CD14-positive monocyte (primary cell): Measurements from ENCODE around the gene PLCB3. TPM values are rescaled to one million over a fixed set of nuclear protein-coding genes. Genes with fewer than 3 reads are reported as not detected.

Experiments
- DNase-seq, 3 donors: peaks; one replicate each; pipeline ENCODE4 v3.0.0-alpha.2; 2011 to 2022
- H2AFZ ChIP-seq: 2 replicates; pipeline ENCODE4 v1.6.0; 2012; ENCODE audit warnings: mild to moderate bottlenecking, low read depth, low read length, inconsistent platforms; ENCODE audit not compliant: insufficient read depth, poor library complexity, severe bottlenecking
- H3K27ac ChIP-seq, 2 donors: 1 replicate in 1 of 2; 2 replicates in 1 of 2; pipeline ENCODE4 v1.5.1; 2012 to 2013; ENCODE audit warnings: low read length in 2 of 2, control low read depth in 1 of 2, inconsistent platforms in 1 of 2, low read depth in 1 of 2, mild to moderate bottlenecking in 1 of 2
- H3K27me3 ChIP-seq, 2 donors: one replicate each; pipeline versions ENCODE4 v1.6.0 to v1.6.1; 2011 to 2013; ENCODE audit warnings: low read length in 2 of 2; ENCODE audit not compliant: control insufficient read depth in 2 of 2, insufficient read depth in 2 of 2
- H3K36me3 ChIP-seq, 2 donors: replicated peaks in 1 of 2; 1 replicate in 1 of 2; 2 replicates in 1 of 2; pipeline versions ENCODE4 v1.5.1 to v1.6.1; 2012 to 2013; ENCODE audit warnings: low read length in 2 of 2, control low read depth in 1 of 2, inconsistent platforms in 1 of 2, mild to moderate bottlenecking in 1 of 2; ENCODE audit not compliant: insufficient read depth in 2 of 2, control insufficient read depth in 1 of 2
- H3K4me1 ChIP-seq, 2 donors: 1 replicate in 1 of 2; 2 replicates in 1 of 2; pipeline versions ENCODE4 v1.5.1 to v1.6.1; 2012 to 2013; ENCODE audit warnings: low read length in 2 of 2, control low read depth in 1 of 2, inconsistent platforms in 1 of 2, mild to moderate bottlenecking in 1 of 2, moderate library complexity in 1 of 2; ENCODE audit not compliant: insufficient read depth in 2 of 2, control insufficient read depth in 1 of 2
- H3K4me2 ChIP-seq: replicated peaks from 2 replicates; pipeline ENCODE3; 2012; ENCODE audit warnings: low read length, moderate library complexity, mild to moderate bottlenecking; ENCODE audit not compliant: poor library complexity, severe bottlenecking; ENCODE audit errors: extremely low read depth
- H3K4me3 ChIP-seq, 3 experiments: fragments of 200-600 bp in 1 of 3; sonication (generic) in 1 of 3; replicated peaks in 1 of 3; 1 replicate in 2 of 3; 2 replicates in 1 of 3; pipeline ENCODE4 v1.5.1; 2011 to 2013; ENCODE audit warnings: low read length in 3 of 3, mild to moderate bottlenecking in 3 of 3, control low read depth in 2 of 3, low read depth in 2 of 3, inconsistent platforms in 1 of 3, moderate library complexity in 1 of 3
- H3K79me2 ChIP-seq: 2 replicates; pipeline ENCODE4 v1.6.0; 2012; ENCODE audit warnings: mild to moderate bottlenecking, control low read depth, inconsistent platforms, low read length, moderate library complexity; ENCODE audit not compliant: insufficient read depth
- H3K9ac ChIP-seq: 2 replicates; pipeline ENCODE4 v1.6.0; 2017; ENCODE audit warnings: low read length, mild to moderate bottlenecking; ENCODE audit not compliant: insufficient read depth, poor library complexity, severe bottlenecking
- H3K9me3 ChIP-seq, 2 donors: replicated peaks in 1 of 2; 1 replicate in 1 of 2; 2 replicates in 1 of 2; pipeline versions ENCODE4 v1.5.1 to v1.6.1; 2012 to 2013; ENCODE audit warnings: low read length in 2 of 2, control low read depth in 1 of 2; ENCODE audit not compliant: control insufficient read depth in 1 of 2, insufficient read depth in 1 of 2
- H4K20me1 ChIP-seq: 2 replicates; pipeline ENCODE4 v1.6.0; 2012; ENCODE audit warnings: mild to moderate bottlenecking, low read length, control low read depth, moderate library complexity; ENCODE audit not compliant: insufficient read depth
- H3K27ac Mint-ChIP-seq, 7 donors: one replicate each; pipeline ENCODE4 v1.8.0; 2020; ENCODE audit warnings: mild to moderate bottlenecking in 7 of 7, mixed read lengths in 7 of 7, moderate library complexity in 6 of 7, inconsistent platforms in 2 of 7
- H3K27me3 Mint-ChIP-seq, 3 donors: one replicate each; pipeline ENCODE4 v1.8.0; 2021 to 2022; ENCODE audit warnings: low read depth in 3 of 3, mild to moderate bottlenecking in 3 of 3, mixed read lengths in 3 of 3, moderate library complexity in 3 of 3, inconsistent platforms in 1 of 3
- H3K36me3 Mint-ChIP-seq, 2 donors: one replicate each; pipeline ENCODE4 v1.8.0; 2020; ENCODE audit warnings: mixed read lengths in 2 of 2, inconsistent platforms in 1 of 2, mild to moderate bottlenecking in 1 of 2
- H3K4me1 Mint-ChIP-seq: one replicate; pipeline ENCODE4 v1.8.0; 2020; ENCODE audit warnings: mild to moderate bottlenecking, mixed read lengths
- H3K4me3 Mint-ChIP-seq, 2 donors: one replicate each; pipeline ENCODE4 v1.8.0; 2020; ENCODE audit warnings: mild to moderate bottlenecking in 2 of 2, mixed read lengths in 2 of 2, moderate library complexity in 1 of 2
- H3K9me3 Mint-ChIP-seq, 7 donors: one replicate each; pipeline ENCODE4 v1.8.0; 2020 to 2022; ENCODE audit warnings: mixed read lengths in 7 of 7, mild to moderate bottlenecking in 6 of 7, moderate library complexity in 6 of 7, inconsistent platforms in 2 of 7
- WGBS: methylation state at CpG from one replicate; pipeline ENCODE4 v1.1.5; 2013; ENCODE audit warnings: missing lambda C conversion rate; ENCODE audit not compliant: insufficient coverage; 5-methylcytosine and 5-hydroxymethylcytosine counted together
- intact Hi-C, 2 donors: fragments of 100-400 bp; cut with micrococcal nuclease; formaldehyde crosslinking; loops; one replicate each; pipeline versions ENCODE4 v1.15.0 to v1.15.1; 2023
- polyA plus RNA-seq, 3 donors: library from polyadenylated mRNA; depleted of rRNA in 1 of 3; unstranded in 2 of 3; stranded (reverse) in 1 of 3; fragments of 300-500 nt in 2 of 3; fragments of >200 nt in 1 of 3; fragmentation: Illumina TruSeq in 2 of 3; gene quantifications; 1 replicate in 2 of 3; 2 replicates in 1 of 3; pipeline ENCODE4 v1.2.3, GENCODE V29; 2012 to 2021
- TF ChIP-seq, protein P1 (sequence below): fragments of 200-600 bp; IDR thresholded peaks from one replicate; pipeline ENCODE4 v1.8.0; 2022; ENCODE audit warnings: antibody characterized with exemption, mild to moderate bottlenecking

Gene PLCB3
- polyA plus RNA-seq, 3 donors: 1.1 to 17.8 (median 1.4) TPM

- H3K9me3 Mint-ChIP-seq: no peaks in the 10 kb centered on the region
- peaks cover 0 to 1% (median 0%) of the 10 kb centered on the region in 3 donors for H3K27me3 Mint-ChIP-seq
- peaks cover 28 to 39% of the 10 kb centered on the region in 2 donors for H3K4me1 ChIP-seq
Measured at GRCh38 chr11:64223001-64223651, 28.2 kb upstream of the PLCB3 start.

GRCh38 chr11:64224151-64224890, 27.0 kb upstream of the PLCB3 start:
- DNase-seq: peak in 1 of 3 donors; percentile 4
- TF ChIP-seq, protein P1, sequence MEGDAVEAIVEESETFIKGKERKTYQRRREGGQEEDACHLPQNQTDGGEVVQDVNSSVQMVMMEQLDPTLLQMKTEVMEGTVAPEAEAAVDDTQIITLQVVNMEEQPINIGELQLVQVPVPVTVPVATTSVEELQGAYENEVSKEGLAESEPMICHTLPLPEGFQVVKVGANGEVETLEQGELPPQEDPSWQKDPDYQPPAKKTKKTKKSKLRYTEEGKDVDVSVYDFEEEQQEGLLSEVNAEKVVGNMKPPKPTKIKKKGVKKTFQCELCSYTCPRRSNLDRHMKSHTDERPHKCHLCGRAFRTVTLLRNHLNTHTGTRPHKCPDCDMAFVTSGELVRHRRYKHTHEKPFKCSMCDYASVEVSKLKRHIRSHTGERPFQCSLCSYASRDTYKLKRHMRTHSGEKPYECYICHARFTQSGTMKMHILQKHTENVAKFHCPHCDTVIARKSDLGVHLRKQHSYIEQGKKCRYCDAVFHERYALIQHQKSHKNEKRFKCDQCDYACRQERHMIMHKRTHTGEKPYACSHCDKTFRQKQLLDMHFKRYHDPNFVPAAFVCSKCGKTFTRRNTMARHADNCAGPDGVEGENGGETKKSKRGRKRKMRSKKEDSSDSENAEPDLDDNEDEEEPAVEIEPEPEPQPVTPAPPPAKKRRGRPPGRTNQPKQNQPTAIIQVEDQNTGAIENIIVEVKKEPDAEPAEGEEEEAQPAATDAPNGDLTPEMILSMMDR: no peak
- Histone ChIP-seq H3K9me3 (no peaks in the 10 kb centered on the region), H3K4me1 (peaks cover 32 to 43% of the 10 kb centered on the region in 2 donors), H3K4me2 (peak overlapping the region; percentile 98), H4K20me1 (peaks cover 54% of the 10 kb centered on the region), H3K27me3 (no peaks in the 10 kb centered on the region), H2AFZ (no peak overlapping the region), H3K79me2 (peaks cover 41% of the 10 kb centered on the region), H3K36me3 (peaks cover 44 to 46% of the 10 kb centered on the region in 2 donors), H3K9ac (no peak overlapping the region), H3K4me3 (peak overlapping the region in 1 of 3 experiments; percentile 96), H3K27ac (peak overlapping the region; percentile 12 to 92)
- WGBS: 93% methylated on average over 17 of the region's 17 CpGs
- H3K4me3 Mint-ChIP-seq: no peak overlapping the region
- H3K4me1 Mint-ChIP-seq: peaks cover 36% of the 10 kb centered on the region
- peaks cover 33 to 56% of the 10 kb centered on the region in 2 donors for H3K36me3 Mint-ChIP-seq
- intact Hi-C loops: no loop called here
- H3K27me3 Mint-ChIP-seq: peaks cover 0 to 1% (median 0%) of the 10 kb centered on the region in 3 donors
- H3K9me3 Mint-ChIP-seq: no peaks in the 10 kb centered on the region
- peak overlapping the region; percentile 18 to 79 (median 48) for H3K27ac Mint-ChIP-seq

More at GRCh38 chr11:64223001-64223651, 28.2 kb upstream of the PLCB3 start:
- H3K79me2 ChIP-seq: peaks cover 40% of the 10 kb centered on the region
- no peaks in the 10 kb centered on the region for H3K9me3 ChIP-seq
- peaks cover 30% of the 10 kb centered on the region for H3K4me1 Mint-ChIP-seq
- TF ChIP-seq, protein P1: no peak
- H3K36me3 Mint-ChIP-seq: peaks cover 45 to 58% of the 10 kb centered on the region in 2 donors
- no peak overlapping the region for H3K4me2 ChIP-seq
- DNase-seq: peak in 1 of 3 donors; percentile 2
- WGBS: 89% methylated on average over 18 of the region's 24 CpGs
- intact Hi-C loops: no loop called here
- H2AFZ ChIP-seq: no peak overlapping the region
- no peak overlapping the region for H3K9ac ChIP-seq
- peak overlapping the region; percentile 14 to 45 for H3K27ac ChIP-seq
- no peak overlapping the region for H3K4me3 ChIP-seq
- H3K4me3 Mint-ChIP-seq: no peak overlapping the region
- peaks cover 66% of the 10 kb centered on the region for H4K20me1 ChIP-seq
- peak overlapping the region in 3 of 7 donors; percentile 15 to 41 (median 23) for H3K27ac Mint-ChIP-seq
- H3K27me3 ChIP-seq: no peaks in the 10 kb centered on the region
- H3K36me3 ChIP-seq: peaks cover 56 to 58% of the 10 kb centered on the region in 2 donors
